ENCODE measurements around the gene ITGA11. TPM values are rescaled to one million over a fixed set of nuclear protein-coding genes. Genes with fewer than 3 reads are reported as not detected.

Gene ITGA11
- total RNA-seq, 4 donors from 2014 or later = 0.83 to 3.6 (median 2.0) TPM

- TF ChIP-seq POLR2A (IDR thresholded peaks at IDR 0.05) (no peak), CTCF (IDR thresholded peaks at IDR 0.05) (no peak), EP300 (IDR thresholded peaks at IDR 0.05) (no peak), POLR2AphosphoS5 (IDR thresholded peaks at IDR 0.05) (no peak)
- H3K27ac ChIP-seq = no peak overlapping the region
- DNase-seq (ENCODE audit: low spot score in 2 of 2) = no peak
- H3K4me3 ChIP-seq = no peak overlapping the region
- H3K4me1 ChIP-seq = peaks cover 47% of the 10 kb centered on the region
- H3K36me3 ChIP-seq = peaks cover 15% of the 10 kb centered on the region
- H3K27me3 ChIP-seq = no peaks in the 10 kb centered on the region
- WGBS = 62% methylated on average over 4 of the region's 4 CpGs
- no peaks in the 10 kb centered on the region for H3K9me3 ChIP-seq
Observed at GRCh38 chr15:68295014-68295805, 136.8 kb downstream of the ITGA11 start.

GRCh38 chr15:68292967-68293366 lies 139.0 kb downstream of the ITGA11 start:
- H3K4me1 ChIP-seq = peaks cover 47% of the 10 kb centered on the region
- peaks cover 22% of the 10 kb centered on the region for H3K36me3 ChIP-seq

GRCh38 chr15:68292157-68292781 lies 139.7 kb downstream of the ITGA11 start:
- peaks cover 53% of the 10 kb centered on the region for H3K4me1 ChIP-seq
- DNase-seq (ENCODE audit: low spot score in 2 of 2) = no peak
- H3K27me3 ChIP-seq = no peaks in the 10 kb centered on the region
- H3K4me3 ChIP-seq = no peak overlapping the region
- peaks cover 22% of the 10 kb centered on the region for H3K36me3 ChIP-seq
- H3K27ac ChIP-seq = no peak overlapping the region
- no peaks in the 10 kb centered on the region for H3K9me3 ChIP-seq
- TF ChIP-seq EP300 (IDR thresholded peaks at IDR 0.05) (no peak), CTCF (IDR thresholded peaks at IDR 0.05) (no peak), POLR2A (IDR thresholded peaks at IDR 0.05) (no peak)

More at GRCh38 chr15:68292967-68293366, 139.0 kb downstream of the ITGA11 start:
- TF ChIP-seq CTCF (IDR thresholded peaks at IDR 0.05) (no peak), POLR2AphosphoS5 (IDR thresholded peaks at IDR 0.05) (no peak), EP300 (IDR thresholded peaks at IDR 0.05) (no peak), POLR2A (IDR thresholded peaks at IDR 0.05) (no peak)
- DNase-seq (ENCODE audit: low spot score in 2 of 2) = no peak
- Histone ChIP-seq H3K27ac (no peak overlapping the region), H3K9me3 (no peaks in the 10 kb centered on the region), H3K27me3 (no peaks in the 10 kb centered on the region), H3K4me3 (no peak overlapping the region)

- Histone ChIP-seq H3K4me3 (no peak overlapping the region), H3K9me3 (no peaks in the 10 kb centered on the region), H3K27me3 (no peaks in the 10 kb centered on the region), H3K4me1 (peaks cover 63% of the 10 kb centered on the region), H3K27ac (no peak overlapping the region), H3K36me3 (peaks cover 22% of the 10 kb centered on the region)
- 98% methylated on average over 8 of the region's 8 CpGs for WGBS
- TF ChIP-seq POLR2A (IDR thresholded peaks at IDR 0.05) = no peak
- TF ChIP-seq POLR2AphosphoS5 (IDR thresholded peaks at IDR 0.05) = no peak
- no peak for TF ChIP-seq EP300 (IDR thresholded peaks at IDR 0.05)
- TF ChIP-seq CTCF (IDR thresholded peaks at IDR 0.05) = no peak
- no peak for DNase-seq (ENCODE audit: low spot score in 2 of 2)
Observed at GRCh38 chr15:68290715-68291114, 141.2 kb downstream of the ITGA11 start.

GRCh38 chr15:68289621-68290352 lies 142.2 kb downstream of the ITGA11 start:
- Histone ChIP-seq H3K27ac (no peak overlapping the region), H3K27me3 (no peaks in the 10 kb centered on the region), H3K4me3 (no peak overlapping the region), H3K36me3 (peaks cover 22% of the 10 kb centered on the region), H3K4me1 (peaks cover 65% of the 10 kb centered on the region), H3K9me3 (no peaks in the 10 kb centered on the region)
- TF ChIP-seq POLR2A (IDR thresholded peaks at IDR 0.05) (no peak), POLR2AphosphoS5 (IDR thresholded peaks at IDR 0.05) (no peak), EP300 (IDR thresholded peaks at IDR 0.05) (no peak), CTCF (IDR thresholded peaks at IDR 0.05) (no peak)
- WGBS = 87% methylated on average over 14 of the region's 14 CpGs
- no peak for DNase-seq (ENCODE audit: low spot score in 2 of 2)

Data from suprapubic skin (tissue), 4 donors.